Vagina (tissue), 2 donors: Measurements from ENCODE around the gene POLR1B. TPM values are rescaled to one million over a fixed set of nuclear protein-coding genes. Genes with fewer than 3 reads are reported as not detected.
A peak's percentile ranks its signal among the peaks of the same experiment; 100 is the strongest.
"Not testable (repeated sequence)": the region's sequence is repeated elsewhere in the genome, so short reads cannot be mapped to it uniquely, and the experiment has no call there.

Source experiments
- DNase-seq, 2 donors: peaks; one replicate each; pipeline ENCODE4 v3.0.0-alpha.2; 2017; ENCODE audit errors: extremely low spot score in 2 of 2
- H3K27ac ChIP-seq: fragments of 200-600 bp; sonication (generic); one replicate; pipeline ENCODE4 v1.5.1; 2019
- H3K27me3 ChIP-seq: fragments of 200-600 bp; sonication (generic); one replicate; pipeline ENCODE4 v1.5.1; 2019
- H3K36me3 ChIP-seq, 2 donors: fragments of 200-600 bp; sonication (generic); one replicate each; pipeline ENCODE4 v1.5.1; 2017 to 2019
- H3K4me1 ChIP-seq: fragments of 200-600 bp; sonication (generic); one replicate; pipeline ENCODE4 v1.5.1; 2019
- H3K4me3 ChIP-seq, 2 donors: fragments of 200-600 bp; sonication (generic); 1 replicate in 1 of 2; 2 replicates in 1 of 2; pipeline ENCODE4 v1.5.1; 2016 to 2019
- H3K9me3 ChIP-seq: fragments of 200-600 bp; sonication (generic); one replicate; pipeline ENCODE4 v1.5.1; 2019
- CTCF ChIP-seq, 3 experiments: fragments of 450-650 bp in 2 of 3; fragments of 200-600 bp in 1 of 3; sonication (generic) in 1 of 3; IDR thresholded peaks; one replicate each; pipeline ENCODE4 v1.5.1; 2017 to 2019; ENCODE audit warnings: antibody characterized with exemption in 3 of 3, mild to moderate bottlenecking in 2 of 3, moderate library complexity in 2 of 3
- POLR2A ChIP-seq, 2 donors: fragments of 450-650 bp; IDR thresholded peaks; one replicate each; pipeline ENCODE4 v1.6.1; 2017; ENCODE audit warnings: antibody characterized with exemption in 2 of 2, mild to moderate bottlenecking in 2 of 2, moderate library complexity in 2 of 2
- POLR2AphosphoS5 ChIP-seq, 2 donors: sonication (generic); formaldehyde crosslinking; IDR thresholded peaks; one replicate each; pipeline ENCODE4 v1.9.0; 2017; ENCODE audit warnings: antibody characterized with exemption in 2 of 2, mild to moderate bottlenecking in 2 of 2, low read depth in 1 of 2; ENCODE audit not compliant: insufficient read depth in 1 of 2
- intact Hi-C: fragments of 100-400 bp; cut with DNase I; formaldehyde crosslinking; loops from one replicate; pipeline ENCODE4 v1.15.1; 2023
- total RNA-seq: library from RNA; depleted of rRNA; stranded (reverse); fragments of >200 nt; gene quantifications from one replicate; pipeline ENCODE4 v1.2.3, GENCODE V29; 2016

The POLR1B gene
- total RNA-seq, result 13.3 TPM

- Histone ChIP-seq H3K27ac (peak within 1 kb of the TSS; percentile 88), H3K9me3 (no peaks in the 10 kb centered on the region), H3K36me3 (peaks cover 0 to 7% of the 10 kb centered on the region in 2 donors), H3K4me1 (peaks cover 17% of the 10 kb centered on the region), H3K4me3 (peak within 1 kb of the TSS; percentile 84 to 89), H3K27me3 (no peaks in the 10 kb centered on the region)
- intact Hi-C loops, result no loop called here
- DNase-seq, result no peak
- TF ChIP-seq POLR2AphosphoS5 (IDR thresholded peaks at IDR 0.05; ENCODE audit: insufficient read depth in 1 of 2, low read depth in 1 of 2), result peak; percentile 75 to 85
- no peak for TF ChIP-seq CTCF (IDR thresholded peaks at IDR 0.05)
- TF ChIP-seq POLR2A (IDR thresholded peaks at IDR 0.05), result peak in 1 of 2 donors; percentile 4
Observed at GRCh38 chr2:112542123-112542983, at the start of gene POLR1B. Gene POLR1B, plus strand, starts transcription at chr2:112542465. Its CDS starts 30 bp downstream, at chr2:112542495.

- no peak overlapping the region for H3K27ac ChIP-seq
- intact Hi-C loops, result no loop called here
- peaks cover 0 to 8% of the 10 kb centered on the region in 2 donors for H3K36me3 ChIP-seq
- no peak for DNase-seq
- no peaks in the 10 kb centered on the region for H3K9me3 ChIP-seq
- H3K27me3 ChIP-seq, result no peaks in the 10 kb centered on the region
- no peak overlapping the region for H3K4me3 ChIP-seq
- H3K4me1 ChIP-seq, result peaks cover 15% of the 10 kb centered on the region
- TF ChIP-seq POLR2A (IDR thresholded peaks at IDR 0.05) (no peak), CTCF (IDR thresholded peaks at IDR 0.05) (no peak), POLR2AphosphoS5 (IDR thresholded peaks at IDR 0.05; ENCODE audit: insufficient read depth in 1 of 2, low read depth in 1 of 2) (no peak)
Observed at GRCh38 chr2:112493048-112493447, 49.2 kb upstream of the POLR1B start.

GRCh38 chr2:112493858-112494648 is 48.2 kb upstream of the POLR1B start:
- Histone ChIP-seq H3K27ac (no peak overlapping the region), H3K27me3 (no peaks in the 10 kb centered on the region)
- intact Hi-C loops, result no loop called here

GRCh38 chr2:112494828-112495227 is 47.4 kb upstream of the POLR1B start:
- H3K4me3 ChIP-seq, result no peak overlapping the region
- peaks cover 0 to 8% of the 10 kb centered on the region in 2 donors for H3K36me3 ChIP-seq
- TF ChIP-seq CTCF (IDR thresholded peaks at IDR 0.05) (no peak), POLR2AphosphoS5 (IDR thresholded peaks at IDR 0.05; ENCODE audit: insufficient read depth in 1 of 2, low read depth in 1 of 2) (no peak), POLR2A (IDR thresholded peaks at IDR 0.05) (no peak)
- intact Hi-C loops, result no loop called here
- no peak for DNase-seq
- peaks cover 15% of the 10 kb centered on the region for H3K4me1 ChIP-seq
- H3K27me3 ChIP-seq, result no peaks in the 10 kb centered on the region
- no peaks in the 10 kb centered on the region for H3K9me3 ChIP-seq
- no peak overlapping the region for H3K27ac ChIP-seq

More at GRCh38 chr2:112493858-112494648, 48.2 kb upstream of the POLR1B start:
- H3K4me3 ChIP-seq, result no peak overlapping the region
- TF ChIP-seq POLR2A (IDR thresholded peaks at IDR 0.05) (no peak), POLR2AphosphoS5 (IDR thresholded peaks at IDR 0.05; ENCODE audit: insufficient read depth in 1 of 2, low read depth in 1 of 2) (peak in 1 of 2 donors; percentile 47)
- no peak for DNase-seq
- H3K9me3 ChIP-seq, result no peaks in the 10 kb centered on the region
- peaks cover 0 to 8% of the 10 kb centered on the region in 2 donors for H3K36me3 ChIP-seq
- peaks cover 15% of the 10 kb centered on the region for H3K4me1 ChIP-seq

GRCh38 chr2:112495878-112496277 is 46.4 kb upstream of the POLR1B start:
- H3K9me3 ChIP-seq, intact Hi-C loops, H3K36me3 ChIP-seq, DNase-seq, H3K27ac ChIP-seq, H3K27me3 ChIP-seq, H3K4me3 ChIP-seq: not testable (repeated sequence)
- peaks cover 15% of the 10 kb centered on the region for H3K4me1 ChIP-seq

- H3K36me3 ChIP-seq, H3K27ac ChIP-seq, H3K4me1 ChIP-seq, H3K4me3 ChIP-seq, H3K9me3 ChIP-seq, DNase-seq, intact Hi-C loops, H3K27me3 ChIP-seq: not testable (repeated sequence)
Observed at GRCh38 chr2:112500850-112501484, 41.3 kb upstream of the POLR1B start.

- DNase-seq, H3K4me1 ChIP-seq, H3K9me3 ChIP-seq, H3K36me3 ChIP-seq, H3K4me3 ChIP-seq, H3K27me3 ChIP-seq, H3K27ac ChIP-seq, intact Hi-C loops: not testable (repeated sequence)
Observed at GRCh38 chr2:112509239-112509998, 32.8 kb upstream of the POLR1B start.
